ENCODE measurements around the gene ISM1. TPM values are rescaled to one million over a fixed set of nuclear protein-coding genes. Genes with fewer than 3 reads are reported as not detected.

The ISM1 gene
- polyA plus RNA-seq (2013): 0.17 TPM

GRCh38 chr20:13220904-13221297 lies at the start of gene ISM1:
ISM1 (plus strand) TSS chr20:13221274; CDS start chr20:13221777, 503 bp downstream.
- whole genome bisulfite sequencing (ENCODE audit: insufficient coverage): 0% methylated on average over 12 of the region's 39 CpGs
- Histone ChIP-seq H3K4me1 (ENCODE audit: control extremely low read depth in 1 of 4, control insufficient read depth in 4 of 4, insufficient read depth in 4 of 4, low read length in 3 of 4) (peaks cover 0 to 25% (median 14%) of the 10 kb centered on the region in 4 experiments), H3K36me3 (ENCODE audit: control insufficient read depth in 4 of 4, insufficient read depth in 4 of 4, low read length in 3 of 4) (no peaks in the 10 kb centered on the region), H3K4me3 (ENCODE audit: control insufficient read depth in 1 of 7, extremely low read depth in 1 of 7, insufficient read depth in 4 of 7, low read depth in 2 of 7, low read length in 6 of 7) (peak within 1 kb of the TSS; percentile 22 to 72 (median 56)), H3K9me3 (ENCODE audit: control extremely low read depth in 1 of 5, control insufficient read depth in 4 of 5, insufficient read depth in 2 of 5, low read depth in 1 of 5, low read length in 4 of 5) (peaks cover 0 to 2% (median 0%) of the 10 kb centered on the region in 5 experiments), H3K27me3 (replicated peaks in 2 of 5; ENCODE audit: control insufficient read depth in 4 of 5, insufficient read depth in 5 of 5, low read length in 4 of 5) (peaks cover 9 to 65% (median 28%) of the 10 kb centered on the region in 5 experiments), H3K27ac (ENCODE audit: insufficient read depth in 1 of 2, low read depth in 1 of 2, low read length in 2 of 2, poor library complexity in 1 of 2, severe bottlenecking in 2 of 2) (no peak within 1 kb of the TSS)
- peak in 2 of 3 donors; percentile 58 to 74 for DNase-seq
- POLR2A ChIA-PET: interaction anchor here (0.6 kb wide), 1 partner anchor 459 kb away, joined by 5 read pairs; no protein-coding TSS in a partner anchor
- CTCF ChIA-PET: interaction anchor here (0.9 to 1.3 kb wide), 4 partner anchors 9 to 27 kb away, joined by 3 to 4 read pairs (median 3); no protein-coding TSS in a partner anchor

GRCh38 chr20:13173201-13173600 lies 47.9 kb upstream of the ISM1 start:
- DNase-seq: no peak
- 100% methylated on average over 1 of the region's 2 CpGs for WGBS (ENCODE audit: insufficient coverage)
- Histone ChIP-seq H3K9me3 (ENCODE audit: control extremely low read depth in 1 of 5, control insufficient read depth in 4 of 5, insufficient read depth in 2 of 5, low read depth in 1 of 5, low read length in 4 of 5) (peaks cover 0 to 5% (median 0%) of the 10 kb centered on the region in 5 experiments), H3K36me3 (ENCODE audit: control insufficient read depth in 4 of 4, insufficient read depth in 4 of 4, low read length in 3 of 4) (peaks cover 0 to 3% (median 1%) of the 10 kb centered on the region in 4 experiments), H3K27ac (ENCODE audit: insufficient read depth in 1 of 2, low read depth in 1 of 2, low read length in 2 of 2, poor library complexity in 1 of 2, severe bottlenecking in 2 of 2) (no peak overlapping the region), H3K27me3 (replicated peaks in 2 of 5; ENCODE audit: control insufficient read depth in 4 of 5, insufficient read depth in 5 of 5, low read length in 4 of 5) (peaks cover 0 to 2% (median 0%) of the 10 kb centered on the region in 5 experiments), H3K4me1 (ENCODE audit: control extremely low read depth in 1 of 4, control insufficient read depth in 4 of 4, insufficient read depth in 4 of 4, low read length in 3 of 4) (no peaks in the 10 kb centered on the region), H3K4me3 (ENCODE audit: control insufficient read depth in 1 of 7, extremely low read depth in 1 of 7, insufficient read depth in 4 of 7, low read depth in 2 of 7, low read length in 6 of 7) (no peak overlapping the region)
- ChIA-PET CTCF (no interaction called here), POLR2A (no interaction called here)

DNA sequence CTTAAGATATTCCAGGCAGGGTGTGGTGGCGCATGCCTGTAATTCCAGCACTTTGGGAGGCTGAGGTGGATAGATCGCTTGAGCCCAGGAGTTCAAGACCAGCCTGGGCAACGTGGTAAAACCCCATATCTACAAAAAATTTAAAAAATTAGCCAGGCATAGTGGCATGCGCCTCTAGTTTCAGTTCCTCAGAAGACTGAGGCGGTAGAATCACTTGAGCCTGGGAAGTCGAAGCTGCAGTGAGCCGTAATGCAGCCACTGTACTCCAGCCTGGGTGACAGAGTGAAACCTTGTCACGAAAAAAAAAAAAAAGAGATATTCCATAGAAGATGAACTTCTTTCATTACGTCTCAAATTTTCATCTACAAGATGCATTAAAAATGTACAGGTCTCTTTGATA lies 46.7 kb upstream of the ISM1 start:
- H3K27ac ChIP-seq (ENCODE audit: insufficient read depth in 1 of 2, low read depth in 1 of 2, low read length in 2 of 2, poor library complexity in 1 of 2, severe bottlenecking in 2 of 2): no peak overlapping the region
- ChIA-PET POLR2A (no interaction called here), CTCF (no interaction called here)
- DNase-seq: no peak
- H3K36me3 ChIP-seq (ENCODE audit: control insufficient read depth in 4 of 4, insufficient read depth in 4 of 4, low read length in 3 of 4): no peaks in the 10 kb centered on the region
- H3K9me3 ChIP-seq (ENCODE audit: control extremely low read depth in 1 of 5, control insufficient read depth in 4 of 5, insufficient read depth in 2 of 5, low read depth in 1 of 5, low read length in 4 of 5): peaks cover 0 to 3% (median 0%) of the 10 kb centered on the region in 5 experiments
- H3K4me1 ChIP-seq (ENCODE audit: control extremely low read depth in 1 of 4, control insufficient read depth in 4 of 4, insufficient read depth in 4 of 4, low read length in 3 of 4): no peaks in the 10 kb centered on the region
- peaks cover 0 to 2% (median 0%) of the 10 kb centered on the region in 5 experiments for H3K27me3 ChIP-seq (replicated peaks in 2 of 5; ENCODE audit: control insufficient read depth in 4 of 5, insufficient read depth in 5 of 5, low read length in 4 of 5)
- WGBS (ENCODE audit: insufficient coverage): 95% methylated on average over 5 of the region's 9 CpGs
- no peak overlapping the region for H3K4me3 ChIP-seq (ENCODE audit: control insufficient read depth in 1 of 7, extremely low read depth in 1 of 7, insufficient read depth in 4 of 7, low read depth in 2 of 7, low read length in 6 of 7)

- H3K27ac ChIP-seq (ENCODE audit: insufficient read depth in 1 of 2, low read depth in 1 of 2, low read length in 2 of 2, poor library complexity in 1 of 2, severe bottlenecking in 2 of 2): no peak overlapping the region
- POLR2A ChIA-PET: no interaction called here
- DNase-seq: no peak
- H3K4me3 ChIP-seq (ENCODE audit: control insufficient read depth in 1 of 7, extremely low read depth in 1 of 7, insufficient read depth in 4 of 7, low read depth in 2 of 7, low read length in 6 of 7): no peak overlapping the region
- WGBS (ENCODE audit: insufficient coverage): 100% methylated on average over 2 of the region's 7 CpGs
- peaks cover 0 to 3% (median 0%) of the 10 kb centered on the region in 5 experiments for H3K9me3 ChIP-seq (ENCODE audit: control extremely low read depth in 1 of 5, control insufficient read depth in 4 of 5, insufficient read depth in 2 of 5, low read depth in 1 of 5, low read length in 4 of 5)
- H3K27me3 ChIP-seq (replicated peaks in 2 of 5; ENCODE audit: control insufficient read depth in 4 of 5, insufficient read depth in 5 of 5, low read length in 4 of 5): no peaks in the 10 kb centered on the region
- H3K36me3 ChIP-seq (ENCODE audit: control insufficient read depth in 4 of 4, insufficient read depth in 4 of 4, low read length in 3 of 4): no peaks in the 10 kb centered on the region
- CTCF ChIA-PET: no interaction called here
- H3K4me1 ChIP-seq (ENCODE audit: control extremely low read depth in 1 of 4, control insufficient read depth in 4 of 4, insufficient read depth in 4 of 4, low read length in 3 of 4): no peaks in the 10 kb centered on the region
Observed at GRCh38 chr20:13180986-13181889, 39.8 kb upstream of the ISM1 start.

GRCh38 chr20:13183005-13183404 lies 38.1 kb upstream of the ISM1 start:
- Histone ChIP-seq H3K36me3 (ENCODE audit: control insufficient read depth in 4 of 4, insufficient read depth in 4 of 4, low read length in 3 of 4) (no peaks in the 10 kb centered on the region), H3K27ac (ENCODE audit: insufficient read depth in 1 of 2, low read depth in 1 of 2, low read length in 2 of 2, poor library complexity in 1 of 2, severe bottlenecking in 2 of 2) (no peak overlapping the region), H3K9me3 (ENCODE audit: control extremely low read depth in 1 of 5, control insufficient read depth in 4 of 5, insufficient read depth in 2 of 5, low read depth in 1 of 5, low read length in 4 of 5) (peaks cover 0 to 5% (median 0%) of the 10 kb centered on the region in 5 experiments), H3K4me3 (ENCODE audit: control insufficient read depth in 1 of 7, extremely low read depth in 1 of 7, insufficient read depth in 4 of 7, low read depth in 2 of 7, low read length in 6 of 7) (no peak overlapping the region), H3K4me1 (ENCODE audit: control extremely low read depth in 1 of 4, control insufficient read depth in 4 of 4, insufficient read depth in 4 of 4, low read length in 3 of 4) (no peaks in the 10 kb centered on the region), H3K27me3 (replicated peaks in 2 of 5; ENCODE audit: control insufficient read depth in 4 of 5, insufficient read depth in 5 of 5, low read length in 4 of 5) (no peaks in the 10 kb centered on the region)
- no CpG with 5 or more reads among the region's 1 CpG for WGBS (ENCODE audit: insufficient coverage)
- POLR2A ChIA-PET: no interaction called here
- CTCF ChIA-PET: interaction anchor here (0.7 to 1.3 kb wide), 2 partner anchors 11 to 54 kb away, joined by 3 to 4 read pairs; no protein-coding TSS in a partner anchor
- no peak for DNase-seq

DNA sequence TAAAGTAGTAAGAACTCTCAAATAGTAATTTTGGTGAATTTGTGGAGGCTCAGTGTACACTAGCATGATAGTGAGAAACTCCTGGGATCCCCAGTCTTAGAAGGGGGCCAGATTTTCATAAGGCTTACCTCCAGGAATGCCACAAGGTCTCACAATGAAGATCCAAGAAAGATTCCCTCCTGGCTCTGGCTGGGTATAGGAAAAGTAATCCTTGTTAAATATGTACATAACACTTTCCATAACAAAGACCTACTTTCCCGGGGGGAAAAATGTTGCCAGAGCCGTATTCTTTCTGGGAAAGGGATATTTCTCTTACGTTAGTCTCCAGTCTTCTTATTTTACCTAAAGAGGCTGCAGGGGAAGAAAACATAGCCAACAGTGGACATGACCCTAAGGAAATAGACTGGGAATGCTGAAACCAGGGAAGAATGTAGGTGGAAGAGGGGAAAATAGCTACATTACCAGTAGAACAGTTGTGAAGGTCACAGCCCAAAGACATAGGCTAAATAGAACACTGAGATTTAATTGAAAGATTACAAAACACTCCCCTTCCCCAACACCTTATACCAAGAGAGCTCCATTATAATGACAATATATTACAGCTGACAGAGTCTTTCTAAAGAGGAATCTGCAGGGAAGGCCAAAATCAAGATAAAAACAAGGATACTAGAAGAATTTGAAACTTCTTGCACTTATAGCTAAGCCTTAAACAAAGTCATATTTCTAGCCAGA lies 34.9 kb upstream of the ISM1 start:
- WGBS (ENCODE audit: insufficient coverage): no CpG with 5 or more reads among the region's 3 CpGs
- CTCF ChIA-PET: interaction anchor here (1.2 kb wide), 1 partner anchor 16 kb away, joined by 3 read pairs; no protein-coding TSS in a partner anchor

More for the DNA sequence above, 34.9 kb upstream of the ISM1 start:
- DNase-seq: no peak
- POLR2A ChIA-PET: no interaction called here
- Histone ChIP-seq H3K36me3 (ENCODE audit: control insufficient read depth in 4 of 4, insufficient read depth in 4 of 4, low read length in 3 of 4) (no peaks in the 10 kb centered on the region), H3K27me3 (replicated peaks in 2 of 5; ENCODE audit: control insufficient read depth in 4 of 5, insufficient read depth in 5 of 5, low read length in 4 of 5) (no peaks in the 10 kb centered on the region), H3K9me3 (ENCODE audit: control extremely low read depth in 1 of 5, control insufficient read depth in 4 of 5, insufficient read depth in 2 of 5, low read depth in 1 of 5, low read length in 4 of 5) (peaks cover 0 to 3% (median 0%) of the 10 kb centered on the region in 5 experiments), H3K4me1 (ENCODE audit: control extremely low read depth in 1 of 4, control insufficient read depth in 4 of 4, insufficient read depth in 4 of 4, low read length in 3 of 4) (no peaks in the 10 kb centered on the region), H3K27ac (ENCODE audit: insufficient read depth in 1 of 2, low read depth in 1 of 2, low read length in 2 of 2, poor library complexity in 1 of 2, severe bottlenecking in 2 of 2) (no peak overlapping the region), H3K4me3 (ENCODE audit: control insufficient read depth in 1 of 7, extremely low read depth in 1 of 7, insufficient read depth in 4 of 7, low read depth in 2 of 7, low read length in 6 of 7) (no peak overlapping the region)
